RWPE2 (cell line): Measurements from ENCODE around the gene TNFRSF13B.
"Not testable (repeated sequence)": the region's sequence is repeated elsewhere in the genome, so short reads cannot be mapped to it uniquely, and the experiment has no call there.

Experiments used
- ATAC-seq: fragments of 200-7000 bp; cut with Tn5 transposase; 3 replicates; pipeline ENCODE4 v1.9.1; 2021; ENCODE audit warnings: low read depth
- DNase-seq: peaks from one replicate; pipeline ENCODE4 v3.0.0-alpha.2; 2020; ENCODE audit warnings: low spot score
- H3K27ac ChIP-seq: fragments of 450-650 bp; 2 replicates; pipeline ENCODE4 v1.5.1; 2017; ENCODE audit warnings: mild to moderate bottlenecking; ENCODE audit not compliant: poor library complexity, severe bottlenecking
- H3K27me3 ChIP-seq: fragments of 250-450 bp; sonication (Bioruptor Pico); 2 replicates; pipeline ENCODE4 v1.5.1; 2021; ENCODE audit warnings: mild to moderate bottlenecking, moderate library complexity; ENCODE audit not compliant: insufficient read depth, poor library complexity, severe bottlenecking
- H3K36me3 ChIP-seq: fragments of 250-450 bp; sonication (Bioruptor Pico); 2 replicates; pipeline ENCODE4 v1.5.1; 2020; ENCODE audit warnings: low read depth, mild to moderate bottlenecking, moderate library complexity
- H3K4me1 ChIP-seq: fragments of 250-450 bp; sonication (Bioruptor Pico); 2 replicates; pipeline ENCODE4 v1.5.1; 2021; ENCODE audit warnings: mild to moderate bottlenecking, moderate library complexity; ENCODE audit not compliant: insufficient read depth, poor library complexity, severe bottlenecking
- H3K4me3 ChIP-seq: fragments of 250-450 bp; sonication (Bioruptor Pico); 2 replicates; pipeline ENCODE4 v1.5.1; 2021; ENCODE audit warnings: mild to moderate bottlenecking, moderate library complexity; ENCODE audit not compliant: severe bottlenecking
- H3K9me3 ChIP-seq: fragments of 250-450 bp; sonication (Bioruptor Pico); 2 replicates; pipeline ENCODE4 v1.5.1; 2021; ENCODE audit warnings: mild to moderate bottlenecking, moderate library complexity; ENCODE audit not compliant: severe bottlenecking
- TF ChIP-seq, protein P1 (sequence below): fragments of 450-650 bp; IDR thresholded peaks from one replicate; pipeline ENCODE4 v1.5.1; 2017; ENCODE audit warnings: mild to moderate bottlenecking, moderate library complexity; ENCODE audit not compliant: poor library complexity, severe bottlenecking

The TNFRSF13B gene

DNA sequence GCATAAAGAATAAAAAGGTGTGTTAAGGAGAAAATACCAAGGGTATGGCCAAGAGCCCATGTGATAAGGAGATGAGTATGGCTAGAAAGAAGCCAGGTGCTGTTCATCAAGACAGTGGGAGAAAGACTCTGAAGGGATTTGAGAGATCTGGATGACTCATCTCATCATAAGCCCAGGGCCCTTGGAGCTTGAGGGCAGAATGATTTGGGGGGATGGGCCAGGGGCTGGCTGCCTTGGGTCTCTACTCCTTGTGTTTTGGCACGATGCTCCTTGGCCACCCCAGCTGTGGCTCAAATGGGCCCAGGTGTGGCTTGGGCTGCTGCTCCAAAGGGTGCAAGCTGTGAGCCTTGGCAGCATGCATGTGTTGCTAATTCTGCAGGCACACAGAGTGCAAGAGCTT is 14.5 kb upstream of the TNFRSF13B start:
- TF ChIP-seq, protein P1, sequence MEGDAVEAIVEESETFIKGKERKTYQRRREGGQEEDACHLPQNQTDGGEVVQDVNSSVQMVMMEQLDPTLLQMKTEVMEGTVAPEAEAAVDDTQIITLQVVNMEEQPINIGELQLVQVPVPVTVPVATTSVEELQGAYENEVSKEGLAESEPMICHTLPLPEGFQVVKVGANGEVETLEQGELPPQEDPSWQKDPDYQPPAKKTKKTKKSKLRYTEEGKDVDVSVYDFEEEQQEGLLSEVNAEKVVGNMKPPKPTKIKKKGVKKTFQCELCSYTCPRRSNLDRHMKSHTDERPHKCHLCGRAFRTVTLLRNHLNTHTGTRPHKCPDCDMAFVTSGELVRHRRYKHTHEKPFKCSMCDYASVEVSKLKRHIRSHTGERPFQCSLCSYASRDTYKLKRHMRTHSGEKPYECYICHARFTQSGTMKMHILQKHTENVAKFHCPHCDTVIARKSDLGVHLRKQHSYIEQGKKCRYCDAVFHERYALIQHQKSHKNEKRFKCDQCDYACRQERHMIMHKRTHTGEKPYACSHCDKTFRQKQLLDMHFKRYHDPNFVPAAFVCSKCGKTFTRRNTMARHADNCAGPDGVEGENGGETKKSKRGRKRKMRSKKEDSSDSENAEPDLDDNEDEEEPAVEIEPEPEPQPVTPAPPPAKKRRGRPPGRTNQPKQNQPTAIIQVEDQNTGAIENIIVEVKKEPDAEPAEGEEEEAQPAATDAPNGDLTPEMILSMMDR: no peak
- Histone ChIP-seq H3K27me3 (no peaks in the 10 kb centered on the region), H3K36me3 (no peaks in the 10 kb centered on the region), H3K27ac (no peak overlapping the region), H3K9me3 (no peaks in the 10 kb centered on the region), H3K4me3 (no peak overlapping the region), H3K4me1 (no peaks in the 10 kb centered on the region)
- no peak for DNase-seq
- ATAC-seq: peak; percentile 30; the same call in 1 of the 3 replicates

DNA sequence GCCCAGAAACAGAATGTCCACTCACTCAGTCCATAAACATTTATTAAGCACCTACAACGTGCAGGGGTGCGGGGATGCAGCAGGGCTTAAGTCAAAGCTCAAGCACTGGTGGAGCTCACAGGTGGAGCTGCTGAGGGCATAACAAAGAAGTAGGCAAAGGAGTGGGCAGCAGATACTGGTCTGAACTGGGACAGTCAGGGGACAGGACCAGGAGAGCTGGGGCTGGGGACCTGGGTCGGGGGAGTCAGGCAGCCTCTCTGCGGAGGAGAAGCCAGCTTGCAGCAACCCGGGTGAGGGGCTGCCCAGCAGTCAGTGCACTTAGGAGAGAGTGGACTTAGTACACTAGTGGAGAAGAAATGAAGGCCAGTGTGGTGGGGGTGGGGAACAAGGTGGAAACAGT is 10.0 kb upstream of the TNFRSF13B start:
- TF ChIP-seq, protein P1: no peak
- no peaks in the 10 kb centered on the region for H3K4me1 ChIP-seq
- no peaks in the 10 kb centered on the region for H3K27me3 ChIP-seq
- DNase-seq: no peak
- no peak for ATAC-seq
- no peaks in the 10 kb centered on the region for H3K36me3 ChIP-seq
- H3K27ac ChIP-seq: no peak overlapping the region
- no peaks in the 10 kb centered on the region for H3K9me3 ChIP-seq
- H3K4me3 ChIP-seq: no peak overlapping the region

DNA sequence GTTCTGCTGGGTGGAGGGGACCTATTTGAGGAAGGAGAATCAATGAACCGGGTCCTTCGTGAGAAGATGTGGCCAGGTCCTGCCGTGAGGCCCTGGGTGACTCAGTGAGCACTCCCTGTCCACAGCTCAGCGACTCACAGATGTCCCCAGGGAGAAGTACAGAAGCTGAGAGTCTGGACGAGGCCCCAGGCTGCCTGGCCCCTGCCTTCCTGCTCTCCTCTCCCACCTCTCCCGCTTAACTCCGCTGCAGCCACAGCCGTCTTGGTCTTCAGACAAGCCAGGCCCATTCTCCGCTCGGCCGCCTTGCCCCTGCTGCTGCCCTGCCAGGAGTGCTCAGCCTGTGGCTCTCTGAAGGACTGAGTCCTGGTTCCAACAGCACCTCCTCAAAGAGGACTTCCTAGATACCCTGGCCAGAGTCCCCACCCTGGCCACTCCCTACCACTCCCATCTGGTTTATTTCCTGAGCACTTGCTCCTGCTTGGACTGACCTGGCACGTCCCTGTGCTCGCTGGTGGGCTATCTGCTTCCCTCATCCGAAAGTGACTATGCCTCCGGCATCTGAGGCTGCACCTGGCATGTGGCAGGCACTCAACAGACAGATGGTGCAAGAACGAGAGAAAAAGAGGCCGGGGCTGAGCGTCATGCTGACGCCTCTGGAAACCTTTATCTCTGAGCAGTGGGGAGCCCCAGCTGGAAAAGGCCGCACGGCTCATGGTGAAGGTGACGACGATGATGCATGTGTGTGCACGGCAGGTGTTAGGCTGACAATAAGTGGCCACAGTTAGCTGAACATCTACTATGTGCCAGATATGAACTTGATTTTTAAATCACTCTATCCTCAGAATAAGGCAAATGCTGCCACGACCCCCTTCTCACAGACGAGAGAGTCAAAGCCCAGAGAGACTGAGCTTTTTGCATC is 9.2 kb upstream of the TNFRSF13B start:
- Histone ChIP-seq H3K27me3 (no peaks in the 10 kb centered on the region), H3K4me1 (no peaks in the 10 kb centered on the region), H3K27ac (no peak overlapping the region), H3K9me3 (no peaks in the 10 kb centered on the region), H3K36me3 (no peaks in the 10 kb centered on the region), H3K4me3 (no peak overlapping the region)
- ATAC-seq (no peak; the same call in 2 of the 3 replicates), DNase-seq (no peak)
- TF ChIP-seq, protein P1: no peak

DNA sequence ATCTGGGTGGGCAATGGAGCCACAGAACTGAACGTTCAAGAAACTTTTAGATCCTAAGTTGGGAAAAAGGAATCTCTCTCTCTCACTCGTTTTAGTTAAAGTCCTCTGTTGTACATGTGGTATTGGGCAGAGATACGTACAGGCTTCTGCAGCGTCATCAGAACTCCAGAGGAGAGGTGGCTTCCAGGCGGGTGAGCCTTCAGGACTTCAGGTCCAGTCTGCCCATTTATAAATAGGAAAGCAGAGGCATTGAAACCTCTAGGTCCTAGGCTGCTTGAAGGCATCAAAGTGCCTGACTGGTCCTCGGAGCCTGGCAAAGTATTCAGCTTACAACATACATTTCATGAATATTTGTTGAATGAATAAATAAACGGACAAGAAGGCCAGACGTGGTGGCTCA is 8.1 kb upstream of the TNFRSF13B start:
- Histone ChIP-seq H3K27me3 (no peaks in the 10 kb centered on the region), H3K9me3 (no peaks in the 10 kb centered on the region), H3K4me1 (no peaks in the 10 kb centered on the region), H3K36me3 (no peaks in the 10 kb centered on the region), H3K27ac (no peak overlapping the region), H3K4me3 (no peak overlapping the region)
- TF ChIP-seq, protein P1: no peak
- no peak for DNase-seq
- ATAC-seq: no peak

DNA sequence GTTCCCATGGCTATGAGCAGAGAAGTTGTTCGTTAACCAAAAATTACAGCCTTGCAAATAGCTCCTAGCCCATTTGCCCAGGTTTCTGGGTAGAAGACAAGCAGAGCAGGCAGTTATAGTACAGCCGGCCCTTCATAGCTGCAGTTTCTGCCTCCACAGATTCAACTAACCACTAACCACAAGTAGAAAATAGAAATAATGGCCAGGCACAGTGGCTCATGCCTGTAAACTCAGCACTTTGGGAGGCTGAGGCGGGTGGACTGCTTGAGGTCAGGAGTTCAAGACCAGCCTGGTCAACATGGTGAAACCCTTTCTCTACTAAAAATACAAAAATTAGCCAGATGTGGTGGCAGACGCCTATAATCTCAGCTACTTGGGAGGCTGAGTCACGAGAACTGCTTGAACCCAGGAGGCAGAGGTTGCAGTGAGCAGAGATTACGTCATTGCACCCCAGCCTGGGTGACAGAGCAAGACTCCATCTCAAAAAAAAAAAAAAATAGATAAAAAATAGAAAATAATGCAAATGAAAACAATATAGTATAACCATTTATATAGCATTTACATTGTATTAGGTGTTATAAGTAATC is 7.4 kb upstream of the TNFRSF13B start:
- H3K36me3 ChIP-seq, H3K27me3 ChIP-seq, H3K9me3 ChIP-seq, H3K4me1 ChIP-seq, ATAC-seq, H3K4me3 ChIP-seq, DNase-seq, H3K27ac ChIP-seq: not testable (repeated sequence)
